Colon (tissue), 2 donors: Measurements from ENCODE around the gene DUX4.
"Not testable (repeated sequence)": the region's sequence is repeated elsewhere in the genome, so short reads cannot be mapped to it uniquely, and the experiment has no call there.

Experiments used
- FAIRE-seq: peaks from 2 replicates; lab custom pipeline; 2012; peaks lifted over from hg19 to GRCh38; lab: Jason Lieb, UNC
- donor health status: control.
- donor health status: control.

The DUX4 gene

DNA sequence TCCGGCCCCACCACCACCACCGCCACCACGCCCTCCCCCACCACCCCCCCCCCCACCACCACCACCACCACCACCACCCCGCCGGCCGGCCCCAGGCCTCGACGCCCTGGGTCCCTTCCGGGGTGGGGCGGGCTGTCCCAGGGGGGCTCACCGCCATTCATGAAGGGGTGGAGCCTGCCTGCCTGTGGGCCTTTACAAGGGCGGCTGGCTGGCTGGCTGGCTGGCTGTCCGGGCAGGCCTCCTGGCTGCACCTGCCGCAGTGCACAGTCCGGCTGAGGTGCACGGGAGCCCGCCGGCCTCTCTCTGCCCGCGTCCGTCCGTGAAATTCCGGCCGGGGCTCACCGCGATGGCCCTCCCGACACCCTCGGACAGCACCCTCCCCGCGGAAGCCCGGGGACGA is at the start of gene DUX4:
DUX4 (plus strand) TSS at position 347 of the 400 bp plus-strand sequence; CDS start at position 347, 0 bp downstream.
- not testable (repeated sequence) for FAIRE-seq

DNA sequence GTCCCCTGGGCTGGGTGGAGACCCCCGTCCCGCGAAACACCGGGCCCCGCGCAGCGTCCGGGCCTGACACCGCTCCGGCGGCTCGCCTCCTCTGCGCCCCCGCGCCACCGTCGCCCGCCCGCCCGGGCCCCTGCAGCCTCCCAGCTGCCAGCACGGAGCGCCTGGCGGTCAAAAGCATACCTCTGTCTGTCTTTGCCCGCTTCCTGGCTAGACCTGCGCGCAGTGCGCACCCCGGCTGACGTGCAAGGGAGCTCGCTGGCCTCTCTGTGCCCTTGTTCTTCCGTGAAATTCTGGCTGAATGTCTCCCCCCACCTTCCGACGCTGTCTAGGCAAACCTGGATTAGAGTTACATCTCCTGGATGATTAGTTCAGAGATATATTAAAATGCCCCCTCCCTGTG is 1.9 kb downstream of the DUX4 start:
- FAIRE-seq, result not testable (repeated sequence)

DNA sequence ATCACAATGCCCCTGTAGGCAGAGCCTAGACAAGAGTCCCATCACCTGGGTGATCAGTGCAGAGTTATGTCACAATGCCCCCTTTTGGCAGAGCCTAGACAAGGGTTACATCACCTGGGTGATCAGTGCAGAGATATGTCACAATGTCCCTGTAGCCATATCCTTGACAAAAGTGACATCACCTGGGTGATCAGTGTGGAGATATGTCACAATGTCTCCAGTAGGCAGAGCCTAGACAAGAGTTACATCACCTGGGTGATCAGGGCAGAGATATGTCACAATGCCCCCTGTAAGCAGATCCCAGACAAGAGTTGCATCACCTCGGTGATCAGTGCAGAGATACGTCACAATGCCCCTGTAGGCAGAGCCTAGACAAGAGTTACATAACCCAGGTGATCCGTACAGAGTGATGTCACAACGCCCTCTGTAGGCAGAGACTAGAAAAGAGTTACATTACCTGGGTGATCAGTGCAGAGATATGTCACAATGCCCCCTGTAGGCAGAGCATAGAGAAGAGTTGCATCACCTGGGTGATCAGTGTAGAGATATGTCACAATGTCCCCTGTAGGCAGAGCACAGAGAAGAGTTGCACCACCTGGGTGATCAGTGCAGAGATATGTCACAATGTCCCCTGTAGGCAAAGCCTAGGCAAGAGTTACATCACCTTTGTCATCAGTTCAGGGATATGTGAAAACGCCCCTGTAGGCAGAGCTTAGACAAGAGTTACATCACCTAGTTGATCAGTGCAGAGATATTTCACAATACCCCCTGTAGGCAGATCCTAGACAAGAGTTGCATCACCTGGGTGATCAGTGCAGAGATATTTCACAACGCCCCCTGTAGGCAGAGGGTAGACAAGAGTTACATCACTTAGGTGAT is 4.4 kb downstream of the DUX4 start:
- not testable (repeated sequence) for FAIRE-seq

DNA sequence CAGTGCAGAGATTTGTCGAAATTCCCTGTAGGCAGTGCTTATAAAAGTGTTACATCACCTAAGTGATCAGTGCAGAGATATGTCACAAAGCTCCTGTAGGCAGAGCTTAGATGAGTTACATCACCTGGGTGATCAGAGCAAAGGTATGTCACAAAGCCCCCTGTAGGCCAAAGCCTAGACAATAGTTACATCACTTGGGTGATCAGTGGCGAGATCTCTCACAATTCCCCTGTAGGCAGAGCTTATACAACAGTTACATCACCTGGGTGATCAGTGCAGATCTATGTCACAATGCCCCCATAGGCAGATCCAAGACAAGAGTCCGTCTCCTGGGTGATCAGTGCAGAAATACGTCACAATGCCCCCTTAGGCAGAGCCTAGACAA is 5.0 kb downstream of the DUX4 start:
- FAIRE-seq, result not testable (repeated sequence)

DNA sequence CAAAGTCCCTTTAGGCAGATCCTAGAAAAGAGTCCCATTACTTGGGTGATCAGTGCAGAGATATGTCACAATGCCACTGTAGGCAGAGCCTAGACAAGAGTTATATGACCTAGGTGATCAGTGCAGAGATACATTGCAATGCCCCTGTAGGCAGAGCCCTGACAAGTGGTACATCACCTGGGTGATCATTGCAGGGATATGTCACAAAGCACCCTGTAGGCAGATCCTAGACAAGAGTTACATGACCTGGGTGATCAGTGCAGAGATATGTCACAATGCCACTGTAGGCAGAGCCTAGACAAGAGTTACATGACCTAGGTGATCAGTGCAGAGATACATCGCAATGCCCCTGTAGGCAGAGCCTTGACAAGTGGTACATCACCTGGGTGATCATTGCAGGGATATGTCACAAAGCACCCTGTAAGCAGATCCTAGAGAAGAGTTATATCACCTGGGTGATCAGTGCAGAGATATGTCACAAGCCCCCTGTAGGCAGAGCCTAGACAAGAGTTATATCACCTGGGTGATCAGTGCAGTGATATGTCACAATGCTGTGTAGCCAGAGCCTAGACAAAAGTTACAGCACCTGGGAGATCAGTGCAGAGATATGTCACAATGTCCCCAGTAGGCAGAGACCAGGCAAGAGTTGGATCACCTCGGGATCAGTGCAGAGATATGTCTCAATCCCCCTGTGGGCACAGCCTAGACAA is 5.6 kb downstream of the DUX4 start:
- not testable (repeated sequence) for FAIRE-seq

DNA sequence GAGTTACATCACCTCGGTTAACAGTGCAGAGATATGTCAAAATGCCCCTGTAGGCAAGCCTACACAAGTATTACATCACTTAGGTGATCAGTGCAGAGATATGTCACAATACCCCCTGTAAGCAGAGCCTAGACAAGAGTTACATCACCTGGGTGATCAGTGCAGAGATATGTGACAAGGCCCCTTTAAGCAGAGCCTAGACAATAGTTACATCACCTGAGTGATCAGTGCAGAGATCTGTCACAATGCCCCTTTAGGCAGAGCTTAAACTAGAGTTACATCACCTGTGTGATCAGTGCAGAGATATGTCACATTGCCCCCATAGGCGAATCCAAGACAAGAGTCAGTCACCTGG is 6.1 kb downstream of the DUX4 start:
- not testable (repeated sequence) for FAIRE-seq

DNA sequence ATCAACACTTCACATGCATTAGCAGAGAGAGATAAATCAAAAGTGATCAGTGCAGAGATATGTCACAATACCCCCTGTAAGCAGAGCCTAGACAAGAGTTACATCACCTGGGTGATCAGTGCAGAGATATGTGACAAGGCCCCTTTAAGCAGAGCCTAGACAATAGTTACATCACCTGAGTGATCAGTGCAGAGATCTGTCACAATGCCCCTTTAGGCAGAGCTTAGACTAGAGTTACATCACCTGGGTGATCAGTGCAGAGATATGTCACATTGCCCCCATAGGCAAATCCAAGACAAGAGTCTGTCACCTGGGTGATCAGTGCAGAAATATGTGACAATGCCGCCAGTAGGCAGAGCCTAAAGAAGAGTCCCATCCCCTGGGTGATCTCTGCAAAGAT is 7.4 kb downstream of the DUX4 start:
- not testable (repeated sequence) for FAIRE-seq

DNA sequence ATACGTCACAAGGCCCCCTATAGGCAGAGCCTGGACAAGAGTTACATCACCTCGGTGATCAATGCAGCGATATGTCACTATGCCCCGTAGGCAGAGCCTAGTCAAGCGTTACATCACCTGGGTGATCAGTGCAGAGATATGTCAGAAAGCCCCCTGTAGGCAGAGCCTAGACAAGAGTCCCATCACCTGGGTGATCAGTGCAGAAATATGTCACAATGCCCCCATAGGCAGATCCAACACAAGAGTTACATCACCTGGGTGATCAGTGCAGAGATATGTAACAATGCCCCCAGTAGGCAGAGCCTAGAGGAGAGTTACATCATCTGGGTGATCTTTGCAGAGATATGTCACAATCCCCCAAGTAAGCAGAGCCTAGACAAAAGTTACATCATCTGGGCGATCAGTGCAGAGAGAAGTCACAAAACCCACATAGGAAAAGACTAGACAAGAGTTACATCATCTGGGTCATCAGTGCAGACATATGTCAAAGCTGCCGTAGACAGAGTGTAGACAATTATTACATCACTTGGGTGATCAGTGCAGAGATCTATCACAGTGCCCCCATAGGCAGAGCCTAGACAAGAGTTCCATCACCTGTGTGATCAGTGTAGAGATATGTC is 8.0 kb downstream of the DUX4 start:
- FAIRE-seq, result not testable (repeated sequence)

DNA sequence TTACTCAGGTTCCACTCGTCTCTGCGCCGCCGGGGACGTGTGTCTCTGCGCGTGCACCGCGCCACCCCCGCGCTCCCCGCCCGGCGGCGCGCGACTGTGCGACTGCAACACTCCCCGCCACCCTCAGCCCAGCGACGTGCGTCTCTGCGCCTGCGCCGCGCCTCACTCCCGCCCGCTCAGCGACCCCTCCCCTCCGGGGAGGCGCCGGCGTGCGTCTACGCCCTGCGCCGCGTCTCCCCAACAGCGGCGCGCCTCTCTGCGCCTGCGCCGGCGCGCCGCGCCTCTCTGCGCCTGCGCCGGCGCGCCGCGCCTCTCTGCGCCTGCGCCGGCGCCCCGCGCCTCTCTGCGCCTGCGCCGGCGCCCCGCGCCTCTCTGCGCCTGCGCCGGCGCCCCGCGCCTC is 29.9 kb downstream of the DUX4 start:
- FAIRE-seq, result not testable (repeated sequence)
